Measurements from ENCODE around the gene BRINP1.

GRCh38 chr9:119291554-119291953 lies 77.7 kb downstream of the BRINP1 start:
- TF ChIP-seq POLR2AphosphoS5 (IDR thresholded peaks at IDR 0.05; ENCODE audit: low read depth, low read length), result no peak
- TF ChIP-seq POLR2A (IDR thresholded peaks at IDR 0.05; ENCODE audit: low read depth, low read length), result no peak
- TF ChIP-seq TAF1 (IDR thresholded peaks at IDR 0.05; ENCODE audit: low read depth, low read length), result no peak
- no peak for TF ChIP-seq PAX5 (IDR thresholded peaks at IDR 0.05; ENCODE audit: insufficient read depth, low read length, severe bottlenecking)
- no peak for TF ChIP-seq SPI1 (IDR thresholded peaks at IDR 0.05; ENCODE audit: low read depth, low read length)
- no peak for TF ChIP-seq POU2F2 (IDR thresholded peaks at IDR 0.05; ENCODE audit: low read depth, low read length)
